Measurements from ENCODE around the gene FRYL. TPM values are rescaled to one million over a fixed set of nuclear protein-coding genes. Genes with fewer than 3 reads are reported as not detected.

The FRYL gene
- total RNA-seq, 1 experiment from 2014 or later, result 47.7 TPM

GRCh38 chr4:48804584-48805301 is 24.7 kb upstream of the FRYL start:
- H3K36me3 ChIP-seq (ENCODE audit: control insufficient read depth in 1 of 2, insufficient read depth in 2 of 2, low read length in 2 of 2), result no peaks in the 10 kb centered on the region
- no TSS peak for BruUV-seq (replicated peaks)
- peak overlapping the region; percentile 35 for H2AFZ ChIP-seq (ENCODE audit: low read depth, low read length, poor library complexity, severe bottlenecking)
- H3K9ac ChIP-seq (ENCODE audit: low read length), result no peak overlapping the region
- no peaks in the 10 kb centered on the region for H3K9me2 ChIP-seq (ENCODE audit: insufficient read depth)
- ChIA-PET RAD21 (ENCODE audit: low non-redundant PET in 1 of 2, low total read pairs in 2 of 2, uncharacterized antibody in 2 of 2, unreplicated experiment in 2 of 2) (no interaction called here), POLR2A (no interaction called here), CTCF (no interaction called here)
- H3K27me3 ChIP-seq (ENCODE audit: insufficient read depth, low read length), result no peaks in the 10 kb centered on the region
- no peak overlapping the region for H3K27ac ChIP-seq (ENCODE audit: low read depth, low read length)
- intact Hi-C loops (cut with micrococcal nuclease), result no loop called here
- H3K4me1 ChIP-seq (ENCODE audit: control insufficient read depth in 1 of 2, insufficient read depth in 2 of 2, low read length in 2 of 2), result peaks cover 8 to 15% of the 10 kb centered on the region in 2 experiments; a peak in 3 of 4 replicates
- no peaks in the 10 kb centered on the region for H3K9me3 ChIP-seq (ENCODE audit: control insufficient read depth in 1 of 2, insufficient read depth in 1 of 2, low read depth in 1 of 2, low read length in 2 of 2)
- H4K20me1 ChIP-seq (ENCODE audit: insufficient read depth), result no peaks in the 10 kb centered on the region
- H3K79me2 ChIP-seq (ENCODE audit: insufficient read depth, low read length), result no peaks in the 10 kb centered on the region
- TF ChIP-seq CEBPB (IDR thresholded peaks at IDR 0.05; ENCODE audit: low read depth) (no peak), EZH2 (IDR thresholded peaks at IDR 0.05) (no peak), EGR1 (IDR thresholded peaks at IDR 0.05; ENCODE audit: low read depth) (no peak), SIN3A (IDR thresholded peaks at IDR 0.05; ENCODE audit: low read depth) (no peak), ZFX (IDR thresholded peaks at IDR 0.05) (no peak), CTCF (IDR thresholded peaks at IDR 0.05 in 2 of 3, conservative IDR thresholded peaks at IDR 0.05 in 1 of 3; ENCODE audit: borderline replicate concordance in 1 of 3, insufficient read depth in 1 of 3, low read depth in 2 of 3, low read length in 2 of 3) (no peak), JUND (IDR thresholded peaks at IDR 0.05) (no peak), ZBTB33 (IDR thresholded peaks at IDR 0.05; ENCODE audit: extremely low read depth, insufficient replicate concordance, low read length) (no peak), SRF (IDR thresholded peaks at IDR 0.05; ENCODE audit: low read depth) (no peak), YY1 (IDR thresholded peaks at IDR 0.05; ENCODE audit: extremely low read depth, insufficient replicate concordance, low read depth, low read length) (no peak), TCF7L2 (IDR thresholded peaks at IDR 0.05; ENCODE audit: borderline replicate concordance, extremely low read depth, insufficient read depth, insufficient read length) (no peak), POLR2AphosphoS5 (IDR thresholded peaks at IDR 0.05; ENCODE audit: low read depth, low read length) (no peak), MAX (IDR thresholded peaks at IDR 0.05) (no peak), REST (IDR thresholded peaks at IDR 0.05; ENCODE audit: low read depth) (no peak), FOSL1 (IDR thresholded peaks at IDR 0.05; ENCODE audit: low read depth) (no peak), ELF1 (IDR thresholded peaks at IDR 0.05; ENCODE audit: borderline replicate concordance, low read depth) (no peak), SP1 (IDR thresholded peaks at IDR 0.05; ENCODE audit: low read depth) (no peak), POLR2A (IDR thresholded peaks at IDR 0.05; ENCODE audit: borderline replicate concordance, extremely low read depth, insufficient read depth, insufficient read length) (no peak), ATF3 (IDR thresholded peaks at IDR 0.05) (no peak), ZNF274 (IDR thresholded peaks at IDR 0.05; ENCODE audit: low read depth, low read length) (no peak)
- no peak overlapping the region for H3K4me2 ChIP-seq (ENCODE audit: low read length)
- no peak overlapping the region for H3K4me3 ChIP-seq (replicated peaks in 1 of 2; ENCODE audit: low read depth in 1 of 2, low read length in 2 of 2)
- ATAC-seq (no peak), DNase-seq (ENCODE audit: low read depth, low spot score) (no peak)

Data from HCT116 (cell line).